Esophagus squamous epithelium (tissue), 5 donors: ENCODE data around the gene CSN3. TPM values are rescaled to one million over a fixed set of nuclear protein-coding genes. Genes with fewer than 3 reads are reported as not detected.

Experiments used
- DNase-seq: peaks from one replicate; lab custom pipeline; 2025; lab: John Stamatoyannopoulos, UW
- H3K27ac ChIP-seq, 4 donors: fragments of 200-600 bp; sonication (generic); one replicate each; pipeline ENCODE4 v1.5.1; 2016 to 2019; ENCODE audit warnings: mild to moderate bottlenecking in 1 of 4
- H3K27me3 ChIP-seq, 4 donors: fragments of 200-600 bp; sonication (generic); 1 replicate in 3 of 4; 2 replicates in 1 of 4; pipeline versions ENCODE4 v1.5.1 to v1.6.0; 2017 to 2021; ENCODE audit warnings: antibody characterized with exemption in 1 of 4
- H3K36me3 ChIP-seq, 3 donors: fragments of 200-600 bp; sonication (generic); one replicate each; pipeline ENCODE4 v1.5.1; 2016 to 2019
- H3K4me1 ChIP-seq, 3 donors: fragments of 200-600 bp; sonication (generic); one replicate each; pipeline ENCODE4 v1.5.1; 2017 to 2019
- H3K4me3 ChIP-seq, 4 donors: fragments of 200-600 bp; sonication (generic); 1 replicate in 3 of 4; 2 replicates in 1 of 4; pipeline ENCODE4 v1.5.1; 2016 to 2019; ENCODE audit warnings: mild to moderate bottlenecking in 2 of 4, moderate library complexity in 1 of 4
- H3K9me3 ChIP-seq, 3 donors: fragments of 200-600 bp; sonication (generic); one replicate each; pipeline ENCODE4 v1.5.1; 2016 to 2019
- CTCF ChIP-seq, 6 experiments: fragments of 450-650 bp in 4 of 6; fragments of 200-600 bp in 2 of 6; sonication (generic) in 2 of 6; IDR thresholded peaks; one replicate each; pipeline ENCODE4 v1.5.1; 2016 to 2019; ENCODE audit warnings: antibody characterized with exemption in 6 of 6, mild to moderate bottlenecking in 4 of 6, moderate library complexity in 4 of 6
- POLR2A ChIP-seq, 4 donors: fragments of 450-650 bp; IDR thresholded peaks; one replicate each; pipeline ENCODE4 v1.6.1; 2017; ENCODE audit warnings: antibody characterized with exemption in 4 of 4, mild to moderate bottlenecking in 4 of 4, moderate library complexity in 3 of 4
- WGBS, 2 donors: methylation state at CpG; one replicate each; pipeline ENCODE4 v1.1.5; 2018; 5-methylcytosine and 5-hydroxymethylcytosine counted together
- intact Hi-C: fragments of 100-400 bp; cut with DNase I; formaldehyde crosslinking; loops from one replicate; pipeline ENCODE4 v1.15.0; 2022
- total RNA-seq, 4 donors: library from RNA; depleted of rRNA; stranded (reverse); fragments of >200 nt; gene quantifications; one replicate each; pipeline ENCODE4 v1.1.0, GENCODE V29; 2016
- donor health status: DM: yes; HTN: yes; CAD: no.

Gene CSN3
- total RNA-seq, 4 donors from 2014 or later: not detected

- TF ChIP-seq CTCF (IDR thresholded peaks at IDR 0.05) (no peak), POLR2A (IDR thresholded peaks at IDR 0.05) (no peak)
- DNase-seq: no peak
- H3K36me3 ChIP-seq: no peaks in the 10 kb centered on the region
- no peaks in the 10 kb centered on the region for H3K9me3 ChIP-seq
- H3K27ac ChIP-seq: no peak overlapping the region
- peaks cover 0 to 26% (median 0%) of the 10 kb centered on the region in 3 donors for H3K4me1 ChIP-seq
- H3K27me3 ChIP-seq: no peaks in the 10 kb centered on the region
- 86 to 94% methylated on average over 2 of the region's 2 CpGs for WGBS, 2 donors
- no peak overlapping the region for H3K4me3 ChIP-seq
- intact Hi-C loops: no loop called here
Observed at GRCh38 chr4:70299643-70300042, 57.2 kb downstream of the CSN3 start.

GRCh38 chr4:70300215-70300614, 57.8 kb downstream of the CSN3 start:
- DNase-seq: no peak
- Histone ChIP-seq H3K4me3 (no peak overlapping the region), H3K36me3 (no peaks in the 10 kb centered on the region), H3K27ac (no peak overlapping the region), H3K9me3 (no peaks in the 10 kb centered on the region), H3K27me3 (no peaks in the 10 kb centered on the region), H3K4me1 (peaks cover 0 to 26% (median 0%) of the 10 kb centered on the region in 3 donors)
- WGBS, 2 donors: 84% methylated on average over 4 of the region's 4 CpGs
- TF ChIP-seq CTCF (IDR thresholded peaks at IDR 0.05) (no peak), POLR2A (IDR thresholded peaks at IDR 0.05) (no peak)
- intact Hi-C loops: no loop called here

Other genes starting within 250 kb of the CSN3 start
- not detected for gene STATH, start 246.6 kb upstream of the CSN3 start, total RNA-seq
- not detected for gene HTN3, start 214.1 kb upstream of the CSN3 start, total RNA-seq
- not detected for gene HTN1, start 192.2 kb upstream of the CSN3 start, total RNA-seq
- not detected for gene PRR27, start 88.4 kb upstream of the CSN3 start, total RNA-seq
- not detected for gene ODAM, start 46.9 kb upstream of the CSN3 start, total RNA-seq
- 1 to 10 TPM in 1 of 4 donors, not detected in 3; 5.7 TPM for gene FDCSP, start 16.5 kb upstream of the CSN3 start, total RNA-seq
- gene CABS1, start 92.4 kb downstream of the CSN3 start, total RNA-seq: not detected
- not detected for gene SMR3A, start 118.2 kb downstream of the CSN3 start, total RNA-seq
- gene SMR3B, start 140.5 kb downstream of the CSN3 start, total RNA-seq: not detected
- not detected for gene OPRPN, start 155.3 kb downstream of the CSN3 start, total RNA-seq
- gene MUC7, start 229.6 kb downstream of the CSN3 start, total RNA-seq: not detected